H1 (cell line): ENCODE measurements around the gene NID2.

Experiments
- GABPA ChIP-seq: IDR thresholded peaks from 2 replicates; pipeline ENCODE4 v1.6.1; 2011; ENCODE audit warnings: mild to moderate bottlenecking, low read length, moderate library complexity, borderline replicate concordance; ENCODE audit not compliant: insufficient read depth
- POLR2AphosphoS5 ChIP-seq: IDR thresholded peaks from 2 replicates; pipeline ENCODE4 v1.6.1; 2011; ENCODE audit warnings: low read depth, low read length

- TF ChIP-seq GABPA (no peak), POLR2AphosphoS5 (no peak)
These were observed 62.5 kb downstream of the NID2 start for GRCh38 chr14:52006361-52006760.
